HCT116 (cell line): ENCODE results near the gene HLA-DQB2.

Source experiments
- CEBPB ChIP-seq: IDR thresholded peaks from 2 replicates; pipeline ENCODE4 v1.6.1; 2012; ENCODE audit warnings: low read depth
- EZH2 ChIP-seq: fragments of 200-600 bp; sonication (generic); IDR thresholded peaks from 2 replicates; pipeline ENCODE4 v1.6.1; 2017; ENCODE audit warnings: antibody characterized with exemption, mixed run types
- FOSL1 ChIP-seq: IDR thresholded peaks from 2 replicates; pipeline ENCODE4 v1.6.1; 2012; ENCODE audit warnings: low read depth
- JUND ChIP-seq: IDR thresholded peaks from 2 replicates; pipeline ENCODE4 v1.6.1; 2012
- POLR2A ChIP-seq: IDR thresholded peaks from 2 replicates; pipeline ENCODE4 v1.7.0; 2011; ENCODE audit warnings: borderline replicate concordance; ENCODE audit not compliant: insufficient read depth, insufficient read length; ENCODE audit errors: extremely low read depth
- POLR2AphosphoS5 ChIP-seq: IDR thresholded peaks from 2 replicates; pipeline ENCODE4 v1.6.1; 2011; ENCODE audit warnings: mild to moderate bottlenecking, low read depth, low read length, moderate library complexity
- RAD21 ChIP-seq: IDR thresholded peaks from 2 replicates; pipeline ENCODE4 v1.6.1; 2012; ENCODE audit warnings: low read depth, mild to moderate bottlenecking
- SP1 ChIP-seq: IDR thresholded peaks from 2 replicates; pipeline ENCODE4 v1.6.1; 2012; ENCODE audit warnings: low read depth
- TF ChIP-seq, protein P1 (sequence below), 3 experiments: fragments of 200-600 bp in 1 of 3; sonication (generic) in 1 of 3; IDR thresholded peaks in 2 of 3; conservative IDR thresholded peaks in 1 of 3; 2 replicates each; pipeline ENCODE4 v1.5.1; 2012 to 2017; ENCODE audit warnings: low read depth in 2 of 3, low read length in 2 of 3, antibody characterized with exemption in 1 of 3, borderline replicate concordance in 1 of 3, control low read depth in 1 of 3, mild to moderate bottlenecking in 1 of 3, mixed read lengths in 1 of 3, mixed run types in 1 of 3, moderate library complexity in 1 of 3; ENCODE audit not compliant: insufficient read depth in 1 of 3
- TF ChIP-seq, protein P2 (sequence below): IDR thresholded peaks from 2 replicates; pipeline ENCODE4 v1.6.1; 2011; ENCODE audit warnings: mild to moderate bottlenecking, low read length, moderate library complexity; ENCODE audit not compliant: insufficient replicate concordance; ENCODE audit errors: extremely low read depth
- TF ChIP-seq, protein P3 (sequence below): IDR thresholded peaks from 2 replicates; pipeline ENCODE4 v1.6.1; 2012; ENCODE audit warnings: low read depth

DNA sequence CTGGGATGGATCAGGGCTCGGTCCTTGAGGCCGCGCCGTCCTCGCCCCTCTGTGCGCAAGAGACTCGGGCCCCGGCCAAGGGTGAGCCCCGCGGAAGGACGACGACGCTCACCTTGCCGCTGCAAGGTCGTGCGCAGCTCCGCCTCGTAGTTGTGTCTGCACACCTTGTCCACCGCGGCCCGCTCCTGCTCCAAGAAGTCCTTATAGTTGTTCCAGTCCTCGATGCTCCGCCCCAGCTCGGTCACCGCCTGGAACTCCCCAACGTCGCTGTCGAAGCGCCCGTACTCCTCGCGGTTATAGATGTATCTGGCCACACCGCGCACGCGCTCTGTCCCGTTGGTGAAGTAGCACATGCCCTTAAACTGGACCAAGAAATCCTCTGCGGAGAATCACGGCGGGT lies 1.8 kb downstream of the HLA-DQB2 start:
- TF ChIP-seq, protein P1, sequence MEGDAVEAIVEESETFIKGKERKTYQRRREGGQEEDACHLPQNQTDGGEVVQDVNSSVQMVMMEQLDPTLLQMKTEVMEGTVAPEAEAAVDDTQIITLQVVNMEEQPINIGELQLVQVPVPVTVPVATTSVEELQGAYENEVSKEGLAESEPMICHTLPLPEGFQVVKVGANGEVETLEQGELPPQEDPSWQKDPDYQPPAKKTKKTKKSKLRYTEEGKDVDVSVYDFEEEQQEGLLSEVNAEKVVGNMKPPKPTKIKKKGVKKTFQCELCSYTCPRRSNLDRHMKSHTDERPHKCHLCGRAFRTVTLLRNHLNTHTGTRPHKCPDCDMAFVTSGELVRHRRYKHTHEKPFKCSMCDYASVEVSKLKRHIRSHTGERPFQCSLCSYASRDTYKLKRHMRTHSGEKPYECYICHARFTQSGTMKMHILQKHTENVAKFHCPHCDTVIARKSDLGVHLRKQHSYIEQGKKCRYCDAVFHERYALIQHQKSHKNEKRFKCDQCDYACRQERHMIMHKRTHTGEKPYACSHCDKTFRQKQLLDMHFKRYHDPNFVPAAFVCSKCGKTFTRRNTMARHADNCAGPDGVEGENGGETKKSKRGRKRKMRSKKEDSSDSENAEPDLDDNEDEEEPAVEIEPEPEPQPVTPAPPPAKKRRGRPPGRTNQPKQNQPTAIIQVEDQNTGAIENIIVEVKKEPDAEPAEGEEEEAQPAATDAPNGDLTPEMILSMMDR (IDR thresholded peaks at IDR 0.05 in 2 of 3, conservative IDR thresholded peaks at IDR 0.05 in 1 of 3; ENCODE audit: borderline replicate concordance in 1 of 3, insufficient read depth in 1 of 3, low read depth in 2 of 3, low read length in 2 of 3), result no peak
- TF ChIP-seq POLR2AphosphoS5, result no peak
- TF ChIP-seq CEBPB, result no peak
- TF ChIP-seq, protein P2, sequence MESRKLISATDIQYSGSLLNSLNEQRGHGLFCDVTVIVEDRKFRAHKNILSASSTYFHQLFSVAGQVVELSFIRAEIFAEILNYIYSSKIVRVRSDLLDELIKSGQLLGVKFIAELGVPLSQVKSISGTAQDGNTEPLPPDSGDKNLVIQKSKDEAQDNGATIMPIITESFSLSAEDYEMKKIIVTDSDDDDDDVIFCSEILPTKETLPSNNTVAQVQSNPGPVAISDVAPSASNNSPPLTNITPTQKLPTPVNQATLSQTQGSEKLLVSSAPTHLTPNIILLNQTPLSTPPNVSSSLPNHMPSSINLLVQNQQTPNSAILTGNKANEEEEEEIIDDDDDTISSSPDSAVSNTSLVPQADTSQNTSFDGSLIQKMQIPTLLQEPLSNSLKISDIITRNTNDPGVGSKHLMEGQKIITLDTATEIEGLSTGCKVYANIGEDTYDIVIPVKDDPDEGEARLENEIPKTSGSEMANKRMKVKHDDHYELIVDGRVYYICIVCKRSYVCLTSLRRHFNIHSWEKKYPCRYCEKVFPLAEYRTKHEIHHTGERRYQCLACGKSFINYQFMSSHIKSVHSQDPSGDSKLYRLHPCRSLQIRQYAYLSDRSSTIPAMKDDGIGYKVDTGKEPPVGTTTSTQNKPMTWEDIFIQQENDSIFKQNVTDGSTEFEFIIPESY, result no peak
- no peak for TF ChIP-seq POLR2A
- TF ChIP-seq RAD21, result no peak
- no peak for TF ChIP-seq FOSL1
- TF ChIP-seq JUND, result no peak
- TF ChIP-seq, protein P3, sequence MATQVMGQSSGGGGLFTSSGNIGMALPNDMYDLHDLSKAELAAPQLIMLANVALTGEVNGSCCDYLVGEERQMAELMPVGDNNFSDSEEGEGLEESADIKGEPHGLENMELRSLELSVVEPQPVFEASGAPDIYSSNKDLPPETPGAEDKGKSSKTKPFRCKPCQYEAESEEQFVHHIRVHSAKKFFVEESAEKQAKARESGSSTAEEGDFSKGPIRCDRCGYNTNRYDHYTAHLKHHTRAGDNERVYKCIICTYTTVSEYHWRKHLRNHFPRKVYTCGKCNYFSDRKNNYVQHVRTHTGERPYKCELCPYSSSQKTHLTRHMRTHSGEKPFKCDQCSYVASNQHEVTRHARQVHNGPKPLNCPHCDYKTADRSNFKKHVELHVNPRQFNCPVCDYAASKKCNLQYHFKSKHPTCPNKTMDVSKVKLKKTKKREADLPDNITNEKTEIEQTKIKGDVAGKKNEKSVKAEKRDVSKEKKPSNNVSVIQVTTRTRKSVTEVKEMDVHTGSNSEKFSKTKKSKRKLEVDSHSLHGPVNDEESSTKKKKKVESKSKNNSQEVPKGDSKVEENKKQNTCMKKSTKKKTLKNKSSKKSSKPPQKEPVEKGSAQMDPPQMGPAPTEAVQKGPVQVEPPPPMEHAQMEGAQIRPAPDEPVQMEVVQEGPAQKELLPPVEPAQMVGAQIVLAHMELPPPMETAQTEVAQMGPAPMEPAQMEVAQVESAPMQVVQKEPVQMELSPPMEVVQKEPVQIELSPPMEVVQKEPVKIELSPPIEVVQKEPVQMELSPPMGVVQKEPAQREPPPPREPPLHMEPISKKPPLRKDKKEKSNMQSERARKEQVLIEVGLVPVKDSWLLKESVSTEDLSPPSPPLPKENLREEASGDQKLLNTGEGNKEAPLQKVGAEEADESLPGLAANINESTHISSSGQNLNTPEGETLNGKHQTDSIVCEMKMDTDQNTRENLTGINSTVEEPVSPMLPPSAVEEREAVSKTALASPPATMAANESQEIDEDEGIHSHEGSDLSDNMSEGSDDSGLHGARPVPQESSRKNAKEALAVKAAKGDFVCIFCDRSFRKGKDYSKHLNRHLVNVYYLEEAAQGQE, result no peak
- TF ChIP-seq SP1, result no peak
- TF ChIP-seq EZH2, result no peak
